DMS53 treated with DMSO at 0.1 percent for 48 hours (cell line): ENCODE measurements around the gene FCHO1.

ENCODE experiments used
- DNase-seq: peaks from one replicate; lab custom pipeline; 2025; ENCODE audit not compliant: unreplicated experiment; lab: John Stamatoyannopoulos, UW

The FCHO1 gene

DNA sequence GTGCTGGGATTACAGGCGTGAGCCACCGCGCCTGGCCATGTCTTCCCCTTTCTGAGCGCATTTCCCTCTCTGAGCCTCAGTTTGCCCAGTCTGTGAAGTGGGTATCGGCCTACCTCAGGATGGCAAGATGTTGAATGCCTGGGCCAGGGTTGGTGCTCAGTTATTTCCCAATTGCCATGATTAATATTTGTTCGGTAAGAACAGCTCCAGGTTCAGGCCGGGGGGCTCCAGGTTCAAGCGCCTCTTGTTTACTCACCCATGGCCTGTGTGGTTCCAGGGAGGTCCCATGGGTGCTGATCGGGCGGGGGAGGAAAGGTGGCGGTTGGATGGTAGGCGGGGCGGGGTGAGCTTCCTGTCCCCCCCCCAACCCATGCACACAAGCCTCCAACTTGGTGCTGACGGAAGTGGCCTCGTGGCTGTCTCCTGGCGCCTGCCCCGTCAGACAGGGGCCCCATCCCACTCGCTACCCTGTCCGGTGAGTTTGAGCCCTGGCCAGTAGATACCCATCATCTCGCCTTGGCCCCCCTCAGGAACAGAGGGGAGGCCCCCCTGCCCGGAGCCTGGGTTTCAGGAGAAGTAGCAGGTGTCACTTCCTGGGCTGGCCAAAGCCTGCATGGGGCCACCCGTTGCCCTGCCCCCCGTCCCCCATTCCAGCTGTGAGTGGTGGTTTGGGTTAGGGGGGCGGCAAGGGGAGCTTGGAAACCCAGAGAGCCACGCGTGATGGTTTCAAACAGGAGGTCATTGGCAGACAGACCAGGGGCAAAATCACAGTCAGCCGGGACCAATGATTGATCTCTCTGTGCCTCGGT lies at the start of gene FCHO1:
Gene FCHO1, plus strand, starts transcription at position 375 of the 809 bp plus-strand sequence. CDS start 3,688 bp downstream, outside the sequence.
- no peak for DNase-seq

GRCh38 chr19:17703824-17704463 lies 47.3 kb upstream of the FCHO1 start:
- no peak for DNase-seq

- no peak for DNase-seq
Measured at GRCh38 chr19:17706750-17707181, 44.5 kb upstream of the FCHO1 start.

DNA sequence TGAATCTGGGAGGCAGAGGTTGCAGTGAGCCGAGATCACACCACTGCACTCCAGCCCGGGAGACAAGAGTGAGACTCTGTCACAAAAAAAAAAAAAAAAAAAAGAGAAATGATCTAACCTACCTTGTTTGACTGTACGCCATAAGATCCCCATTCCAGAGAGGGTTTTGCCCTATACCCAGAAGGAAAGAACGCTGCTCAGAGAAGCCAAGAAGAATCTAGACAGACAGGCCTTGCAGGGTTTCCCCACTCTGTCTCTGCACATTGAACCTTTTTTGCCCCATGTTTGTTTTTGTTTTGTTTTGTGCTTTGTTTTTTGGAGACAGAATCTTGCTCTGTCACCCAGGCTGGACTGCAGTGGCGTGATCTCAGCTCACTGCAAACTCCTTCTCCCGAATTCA lies 39.4 kb upstream of the FCHO1 start:
- DNase-seq: no peak

- DNase-seq: no peak
Measured at GRCh38 chr19:17716309-17716929, 34.9 kb upstream of the FCHO1 start.

GRCh38 chr19:17718550-17718946 lies 32.7 kb upstream of the FCHO1 start:
- no peak for DNase-seq

DNA sequence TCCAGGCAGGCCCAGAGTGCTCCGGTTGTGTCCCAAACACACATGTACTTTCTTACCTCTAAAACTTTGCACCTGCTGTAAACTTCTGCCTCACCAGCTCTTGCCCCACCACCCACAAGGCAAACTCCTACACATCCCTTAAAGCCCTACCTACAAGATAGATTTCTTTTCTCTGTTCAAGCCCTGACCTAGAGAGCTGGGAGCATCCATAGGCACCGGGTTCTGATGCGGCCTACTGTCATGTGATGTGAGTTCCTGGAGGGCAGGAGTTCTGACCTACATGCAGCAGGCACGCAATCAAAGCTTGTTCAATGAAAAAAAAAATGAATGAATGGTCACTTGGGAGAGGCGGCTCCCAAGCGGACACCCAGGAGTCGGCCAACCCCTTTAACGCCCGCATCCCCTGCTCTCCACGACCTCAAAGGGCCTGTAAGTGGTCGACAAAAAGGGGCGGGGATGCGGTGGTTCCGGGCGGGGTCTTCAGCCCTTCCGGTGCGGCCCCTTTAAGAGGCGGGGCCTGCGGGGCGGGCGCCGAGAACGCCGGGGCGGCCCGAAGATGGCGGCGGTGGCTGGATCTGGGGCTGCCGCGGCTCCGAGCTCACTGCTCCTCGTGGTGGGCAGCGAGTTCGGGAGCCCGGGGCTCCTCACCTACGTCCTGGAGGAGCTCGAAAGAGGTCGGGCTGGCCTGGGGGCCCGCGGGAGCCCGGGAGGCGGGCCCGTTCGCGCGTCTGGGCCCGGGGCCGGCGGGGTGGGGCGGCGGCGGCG lies 32.1 kb upstream of the FCHO1 start, which contains the start of gene MAP1S:
Gene MAP1S, plus strand, starts transcription at position 534 of the 765 bp plus-strand sequence. Its CDS starts 23 bp downstream, at position 557.
- DNase-seq: no peak

GRCh38 chr19:17719730-17720400 lies 31.4 kb upstream of the FCHO1 start:
- DNase-seq: no peak

DNA sequence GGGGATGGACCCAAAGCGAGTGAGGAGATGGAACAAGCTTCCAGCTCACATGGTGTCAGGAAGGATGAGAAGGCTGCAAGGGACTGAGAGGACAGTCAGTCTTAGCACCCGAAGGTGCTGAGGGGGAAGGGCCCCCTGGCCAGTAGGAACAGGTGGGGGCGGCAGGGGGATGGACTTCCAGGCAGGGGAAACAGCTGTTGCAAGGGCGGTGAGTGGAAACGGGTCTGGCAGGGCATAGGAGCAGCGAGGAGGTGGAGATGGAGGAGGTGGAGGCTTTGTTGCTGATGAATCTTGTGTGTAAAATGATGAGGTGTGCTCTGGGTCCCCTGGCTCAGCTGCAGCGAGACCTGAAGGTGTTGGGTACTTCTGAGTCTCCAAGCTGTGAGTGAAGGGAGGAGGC lies 30.8 kb upstream of the FCHO1 start:
- DNase-seq: no peak

- no peak for DNase-seq
Measured at GRCh38 chr19:17721111-17721628, 30.1 kb upstream of the FCHO1 start.

- DNase-seq: no peak
Measured at GRCh38 chr19:17721821-17722220, 29.5 kb upstream of the FCHO1 start.

GRCh38 chr19:17722655-17723240 lies 28.5 kb upstream of the FCHO1 start:
- no peak for DNase-seq

DNA sequence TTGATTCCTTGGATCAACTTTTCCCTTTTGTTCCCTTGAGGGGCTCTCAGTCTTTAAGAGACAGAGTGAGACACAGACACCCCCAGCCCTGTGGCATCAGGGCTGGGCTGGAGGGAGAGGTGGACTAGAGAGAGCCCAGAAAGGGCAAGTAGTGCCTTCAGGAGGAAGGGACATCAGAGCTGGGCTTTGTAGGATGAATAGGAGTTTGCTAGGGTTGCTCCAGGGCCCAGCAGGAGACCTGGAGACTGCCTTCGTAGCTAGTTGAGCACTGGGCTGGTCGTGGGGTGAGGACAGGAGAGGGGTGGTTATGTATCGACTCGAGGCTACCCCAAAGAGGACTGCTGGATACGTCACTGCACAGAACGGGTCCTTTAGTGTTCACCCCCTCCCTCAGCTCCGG lies 26.6 kb upstream of the FCHO1 start:
- no peak for DNase-seq

GRCh38 chr19:17725422-17726078 lies 25.7 kb upstream of the FCHO1 start:
- DNase-seq: no peak

DNA sequence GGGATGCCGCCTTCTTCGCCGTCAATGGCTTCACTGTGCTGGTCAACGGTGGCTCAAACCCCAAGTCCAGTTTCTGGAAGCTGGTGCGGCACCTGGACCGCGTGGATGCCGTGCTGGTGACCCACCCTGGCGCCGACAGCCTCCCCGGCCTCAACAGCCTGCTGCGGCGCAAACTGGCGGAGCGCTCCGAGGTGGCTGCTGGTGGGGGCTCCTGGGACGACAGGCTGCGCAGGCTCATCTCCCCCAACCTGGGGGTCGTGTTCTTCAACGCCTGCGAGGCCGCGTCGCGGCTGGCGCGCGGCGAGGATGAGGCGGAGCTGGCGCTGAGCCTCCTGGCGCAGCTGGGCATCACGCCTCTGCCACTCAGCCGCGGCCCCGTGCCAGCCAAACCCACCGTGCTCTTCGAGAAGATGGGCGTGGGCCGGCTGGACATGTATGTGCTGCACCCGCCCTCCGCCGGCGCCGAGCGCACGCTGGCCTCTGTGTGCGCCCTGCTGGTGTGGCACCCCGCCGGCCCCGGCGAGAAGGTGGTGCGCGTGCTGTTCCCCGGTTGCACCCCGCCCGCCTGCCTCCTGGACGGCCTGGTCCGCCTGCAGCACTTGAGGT lies 25.0 kb upstream of the FCHO1 start:
- DNase-seq: no peak

- DNase-seq: no peak
Measured at GRCh38 chr19:17726964-17727773, 24.1 kb upstream of the FCHO1 start.

DNA sequence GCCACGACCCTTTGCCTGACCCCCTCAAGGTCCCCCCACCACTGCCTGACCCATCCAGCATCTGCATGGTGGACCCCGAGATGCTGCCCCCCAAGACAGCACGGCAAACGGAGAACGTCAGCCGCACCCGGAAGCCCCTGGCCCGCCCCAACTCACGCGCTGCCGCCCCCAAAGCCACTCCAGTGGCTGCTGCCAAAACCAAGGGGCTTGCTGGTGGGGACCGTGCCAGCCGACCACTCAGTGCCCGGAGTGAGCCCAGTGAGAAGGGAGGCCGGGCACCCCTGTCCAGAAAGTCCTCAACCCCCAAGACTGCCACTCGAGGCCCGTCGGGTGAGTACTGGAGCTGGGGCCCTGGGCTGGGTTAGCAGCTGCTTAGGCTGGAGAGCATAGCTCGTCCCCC lies 23.4 kb upstream of the FCHO1 start:
- no peak for DNase-seq

- no peak for DNase-seq
Measured at GRCh38 chr19:17733127-17733526, 18.1 kb upstream of the FCHO1 start.
